ENCODE data around the gene SPTBN1.

DNA sequence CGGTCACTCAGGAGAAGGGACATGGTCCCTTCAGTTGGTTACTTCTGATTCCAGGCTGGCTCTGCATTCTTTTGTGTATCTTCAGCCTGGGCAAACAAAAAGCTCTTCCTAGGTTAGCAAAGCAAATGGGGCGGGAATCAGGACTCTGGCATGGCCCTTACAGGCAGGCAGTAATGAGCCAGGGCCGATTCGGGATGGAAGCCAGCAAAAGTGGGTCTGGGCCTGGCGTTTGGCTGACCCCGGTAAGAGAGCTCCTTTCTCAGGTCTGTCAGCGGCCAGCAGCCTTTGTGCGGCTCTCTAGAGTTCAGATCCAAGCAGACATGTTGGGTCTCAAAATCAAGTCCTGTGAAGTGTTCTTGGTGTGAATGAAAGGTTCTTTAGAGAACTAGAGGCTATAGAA is 185.9 kb downstream of the SPTBN1 start:
- TF ChIP-seq GATA2 (IDR thresholded peaks at IDR 0.05; ENCODE audit: insufficient read depth, insufficient read length, low read depth, low read length) (no peak), POLR2A (IDR thresholded peaks at IDR 0.05; ENCODE audit: low read depth, low read length) (no peak), CTCF (IDR thresholded peaks at IDR 0.05; ENCODE audit: extremely low read depth in 1 of 2, insufficient read depth in 1 of 2, low read depth in 1 of 2, low read length in 2 of 2) (no peak), POLR2AphosphoS5 (IDR thresholded peaks at IDR 0.05; ENCODE audit: insufficient read depth, low read depth, low read length) (no peak), EZH2 (IDR thresholded peaks at IDR 0.05; ENCODE audit: borderline replicate concordance, low read depth, low read length, severe bottlenecking) (no peak)
